ENCODE data around the gene TCF4.

DNA sequence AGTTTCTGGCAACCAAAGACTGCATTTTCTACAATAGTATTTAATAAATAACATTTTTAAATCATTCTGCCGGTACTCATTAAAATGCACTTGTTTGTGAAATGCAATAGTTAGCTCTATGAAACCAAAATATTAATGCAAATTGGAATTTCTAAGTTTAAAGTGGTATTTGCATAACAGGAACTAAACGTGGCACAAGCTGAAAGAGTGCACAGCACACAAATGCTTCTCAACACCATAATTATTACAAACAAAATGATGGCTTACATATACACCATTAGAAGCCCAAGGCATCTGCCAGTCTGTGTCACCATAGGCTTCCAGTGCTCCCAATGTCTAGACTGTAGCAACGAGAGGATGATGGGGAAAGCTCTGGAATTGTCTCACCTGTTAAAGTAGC, 280.5 kb downstream of the TCF4 start:
- TF ChIP-seq POLR2AphosphoS5 (IDR thresholded peaks at IDR 0.05; ENCODE audit: borderline replicate concordance, low read depth, low read length) = no peak
- no peak for TF ChIP-seq EZH2 (IDR thresholded peaks at IDR 0.05)
- TF ChIP-seq FOXP2 (optimal IDR thresholded peaks at IDR 0.05; ENCODE audit: control extremely low read depth, extremely low read length, insufficient read depth) = no peak
